RWPE2 (cell line): ENCODE data around the gene SPATC1L.

ENCODE experiments used
- ATAC-seq: fragments of 200-7000 bp; cut with Tn5 transposase; 3 replicates; pipeline ENCODE4 v1.9.1; 2021; ENCODE audit warnings: low read depth
- DNase-seq: peaks from one replicate; pipeline ENCODE4 v3.0.0-alpha.2; 2020; ENCODE audit warnings: low spot score
- H3K27ac ChIP-seq: fragments of 450-650 bp; 2 replicates; pipeline ENCODE4 v1.5.1; 2017; ENCODE audit warnings: mild to moderate bottlenecking; ENCODE audit not compliant: poor library complexity, severe bottlenecking
- H3K27me3 ChIP-seq: fragments of 250-450 bp; sonication (Bioruptor Pico); 2 replicates; pipeline ENCODE4 v1.5.1; 2021; ENCODE audit warnings: mild to moderate bottlenecking, moderate library complexity; ENCODE audit not compliant: insufficient read depth, poor library complexity, severe bottlenecking
- H3K36me3 ChIP-seq: fragments of 250-450 bp; sonication (Bioruptor Pico); 2 replicates; pipeline ENCODE4 v1.5.1; 2020; ENCODE audit warnings: low read depth, mild to moderate bottlenecking, moderate library complexity
- H3K4me1 ChIP-seq: fragments of 250-450 bp; sonication (Bioruptor Pico); 2 replicates; pipeline ENCODE4 v1.5.1; 2021; ENCODE audit warnings: mild to moderate bottlenecking, moderate library complexity; ENCODE audit not compliant: insufficient read depth, poor library complexity, severe bottlenecking
- H3K4me3 ChIP-seq: fragments of 250-450 bp; sonication (Bioruptor Pico); 2 replicates; pipeline ENCODE4 v1.5.1; 2021; ENCODE audit warnings: mild to moderate bottlenecking, moderate library complexity; ENCODE audit not compliant: severe bottlenecking
- H3K9me3 ChIP-seq: fragments of 250-450 bp; sonication (Bioruptor Pico); 2 replicates; pipeline ENCODE4 v1.5.1; 2021; ENCODE audit warnings: mild to moderate bottlenecking, moderate library complexity; ENCODE audit not compliant: severe bottlenecking
- TF ChIP-seq, protein P1 (sequence below): fragments of 450-650 bp; IDR thresholded peaks from one replicate; pipeline ENCODE4 v1.5.1; 2017; ENCODE audit warnings: mild to moderate bottlenecking, moderate library complexity; ENCODE audit not compliant: poor library complexity, severe bottlenecking

The SPATC1L gene

DNA sequence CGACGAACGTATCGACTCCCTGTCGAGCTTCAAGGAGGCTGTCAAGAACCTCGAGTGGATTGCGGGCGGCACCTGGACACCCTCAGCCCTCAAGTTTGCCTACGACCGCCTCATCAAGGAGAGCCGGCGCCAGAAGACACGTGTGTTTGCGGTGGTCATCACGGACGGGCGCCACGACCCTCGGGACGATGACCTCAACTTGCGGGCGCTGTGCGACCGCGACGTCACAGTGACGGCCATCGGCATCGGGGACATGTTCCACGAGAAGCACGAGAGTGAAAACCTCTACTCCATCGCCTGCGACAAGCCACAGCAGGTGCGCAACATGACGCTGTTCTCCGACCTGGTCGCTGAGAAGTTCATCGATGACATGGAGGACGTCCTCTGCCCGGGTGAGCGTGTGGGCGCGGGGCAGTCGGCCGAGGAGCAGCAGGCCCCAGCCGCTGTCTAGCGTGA, 58.4 kb downstream of the SPATC1L start:
- Histone ChIP-seq H3K27ac (no peak overlapping the region), H3K4me3 (no peak overlapping the region), H3K9me3 (no peaks in the 10 kb centered on the region), H3K4me1 (peaks cover 3% of the 10 kb centered on the region), H3K36me3 (no peaks in the 10 kb centered on the region), H3K27me3 (no peaks in the 10 kb centered on the region)
- ATAC-seq (no peak), DNase-seq (peak; percentile 66)
- TF ChIP-seq, protein P1, sequence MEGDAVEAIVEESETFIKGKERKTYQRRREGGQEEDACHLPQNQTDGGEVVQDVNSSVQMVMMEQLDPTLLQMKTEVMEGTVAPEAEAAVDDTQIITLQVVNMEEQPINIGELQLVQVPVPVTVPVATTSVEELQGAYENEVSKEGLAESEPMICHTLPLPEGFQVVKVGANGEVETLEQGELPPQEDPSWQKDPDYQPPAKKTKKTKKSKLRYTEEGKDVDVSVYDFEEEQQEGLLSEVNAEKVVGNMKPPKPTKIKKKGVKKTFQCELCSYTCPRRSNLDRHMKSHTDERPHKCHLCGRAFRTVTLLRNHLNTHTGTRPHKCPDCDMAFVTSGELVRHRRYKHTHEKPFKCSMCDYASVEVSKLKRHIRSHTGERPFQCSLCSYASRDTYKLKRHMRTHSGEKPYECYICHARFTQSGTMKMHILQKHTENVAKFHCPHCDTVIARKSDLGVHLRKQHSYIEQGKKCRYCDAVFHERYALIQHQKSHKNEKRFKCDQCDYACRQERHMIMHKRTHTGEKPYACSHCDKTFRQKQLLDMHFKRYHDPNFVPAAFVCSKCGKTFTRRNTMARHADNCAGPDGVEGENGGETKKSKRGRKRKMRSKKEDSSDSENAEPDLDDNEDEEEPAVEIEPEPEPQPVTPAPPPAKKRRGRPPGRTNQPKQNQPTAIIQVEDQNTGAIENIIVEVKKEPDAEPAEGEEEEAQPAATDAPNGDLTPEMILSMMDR, result no peak

DNA sequence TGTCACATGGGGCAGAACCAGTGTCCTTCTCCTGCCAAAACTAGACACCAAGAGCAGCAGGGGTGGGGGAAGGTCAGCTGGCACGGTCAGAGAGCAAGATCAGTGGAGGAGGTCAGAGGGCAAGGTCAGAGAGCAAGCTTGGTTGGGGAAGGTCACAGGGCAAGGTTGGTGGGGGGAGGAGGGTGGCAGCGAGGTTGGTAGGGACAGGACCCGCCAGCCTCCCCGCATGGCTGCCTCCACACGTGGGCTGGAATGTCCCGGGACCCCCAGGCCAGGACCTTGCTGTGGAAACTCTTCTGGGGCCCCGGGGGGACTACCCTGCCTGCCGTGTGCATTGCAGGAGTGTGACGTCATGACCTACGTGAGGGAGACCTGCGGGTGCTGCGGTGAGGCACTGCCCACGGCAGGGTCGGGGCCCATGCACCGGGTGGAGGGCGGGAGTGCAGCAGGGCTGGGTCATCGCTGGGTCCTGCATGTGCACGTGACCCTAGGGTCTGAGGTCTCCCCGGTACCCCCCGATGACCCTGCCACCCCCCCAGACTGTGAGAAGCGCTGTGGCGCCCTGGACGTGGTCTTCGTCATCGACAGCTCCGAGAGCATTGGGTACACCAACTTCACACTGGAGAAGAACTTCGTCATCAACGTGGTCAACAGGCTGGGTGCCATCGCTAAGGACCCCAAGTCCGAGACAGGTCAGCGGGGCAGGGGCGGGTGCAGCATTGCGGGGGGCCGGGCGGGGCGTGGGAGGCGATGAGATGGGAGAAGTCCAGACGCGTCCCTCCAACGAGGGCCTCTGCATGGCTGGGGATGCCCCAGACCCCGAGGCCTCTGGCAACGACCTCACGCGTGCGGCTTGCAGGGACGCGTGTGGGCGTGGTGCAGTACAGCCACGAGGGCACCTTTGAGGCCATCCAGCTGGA, 59.1 kb downstream of the SPATC1L start:
- TF ChIP-seq, protein P1, result no peak
- Histone ChIP-seq H3K27ac (no peak overlapping the region), H3K27me3 (no peaks in the 10 kb centered on the region), H3K4me1 (peaks cover 3% of the 10 kb centered on the region), H3K9me3 (no peaks in the 10 kb centered on the region), H3K36me3 (no peaks in the 10 kb centered on the region), H3K4me3 (no peak overlapping the region)
- DNase-seq (peak; percentile 56), ATAC-seq (no peak)

DNA sequence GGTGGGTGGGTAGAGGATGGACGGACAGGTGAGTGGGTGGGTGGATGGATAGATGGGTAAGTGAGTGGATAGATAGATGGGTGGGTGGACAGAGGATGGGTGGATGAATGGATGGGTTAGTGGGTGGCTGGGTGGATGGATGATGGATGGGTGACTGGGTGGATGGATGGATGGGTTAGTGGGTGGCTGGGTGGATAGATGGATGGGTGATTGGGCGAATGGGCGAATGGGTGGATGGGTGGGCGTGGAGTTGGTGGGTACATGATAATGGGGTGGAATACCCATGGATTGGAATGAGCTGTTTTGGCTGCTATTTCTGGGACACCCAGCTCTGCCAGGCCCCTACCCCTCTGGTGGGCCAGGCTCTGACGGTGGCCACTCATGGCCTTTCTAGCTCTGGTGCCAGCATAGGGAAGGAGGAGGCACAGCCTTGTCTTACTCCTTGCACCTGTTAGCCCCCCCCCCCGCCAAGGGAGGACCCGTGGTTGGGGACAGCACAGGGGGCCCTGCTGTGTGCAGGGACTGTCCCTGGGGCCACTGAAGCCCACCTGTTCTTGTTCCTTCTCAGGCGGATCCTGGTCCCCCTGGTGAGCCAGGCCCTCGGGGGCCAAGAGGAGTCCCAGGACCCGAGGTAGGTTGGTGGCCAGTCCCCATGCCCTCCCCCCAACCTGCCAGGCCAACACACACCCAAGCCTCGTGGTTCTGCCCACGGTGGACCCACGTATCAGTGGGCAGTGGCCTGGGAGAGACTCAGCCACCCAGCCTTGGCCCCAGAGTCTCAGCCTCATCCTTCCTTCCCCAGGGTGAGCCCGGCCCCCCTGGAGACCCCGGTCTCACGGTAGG, 60.0 kb downstream of the SPATC1L start:
- TF ChIP-seq, protein P1, result no peak
- H3K27ac ChIP-seq, result no peak overlapping the region
- ATAC-seq (no peak), DNase-seq (no peak)
- no peaks in the 10 kb centered on the region for H3K36me3 ChIP-seq
- no peaks in the 10 kb centered on the region for H3K27me3 ChIP-seq
- H3K9me3 ChIP-seq, result no peaks in the 10 kb centered on the region
- H3K4me3 ChIP-seq, result no peak overlapping the region
- peaks cover 3% of the 10 kb centered on the region for H3K4me1 ChIP-seq

DNA sequence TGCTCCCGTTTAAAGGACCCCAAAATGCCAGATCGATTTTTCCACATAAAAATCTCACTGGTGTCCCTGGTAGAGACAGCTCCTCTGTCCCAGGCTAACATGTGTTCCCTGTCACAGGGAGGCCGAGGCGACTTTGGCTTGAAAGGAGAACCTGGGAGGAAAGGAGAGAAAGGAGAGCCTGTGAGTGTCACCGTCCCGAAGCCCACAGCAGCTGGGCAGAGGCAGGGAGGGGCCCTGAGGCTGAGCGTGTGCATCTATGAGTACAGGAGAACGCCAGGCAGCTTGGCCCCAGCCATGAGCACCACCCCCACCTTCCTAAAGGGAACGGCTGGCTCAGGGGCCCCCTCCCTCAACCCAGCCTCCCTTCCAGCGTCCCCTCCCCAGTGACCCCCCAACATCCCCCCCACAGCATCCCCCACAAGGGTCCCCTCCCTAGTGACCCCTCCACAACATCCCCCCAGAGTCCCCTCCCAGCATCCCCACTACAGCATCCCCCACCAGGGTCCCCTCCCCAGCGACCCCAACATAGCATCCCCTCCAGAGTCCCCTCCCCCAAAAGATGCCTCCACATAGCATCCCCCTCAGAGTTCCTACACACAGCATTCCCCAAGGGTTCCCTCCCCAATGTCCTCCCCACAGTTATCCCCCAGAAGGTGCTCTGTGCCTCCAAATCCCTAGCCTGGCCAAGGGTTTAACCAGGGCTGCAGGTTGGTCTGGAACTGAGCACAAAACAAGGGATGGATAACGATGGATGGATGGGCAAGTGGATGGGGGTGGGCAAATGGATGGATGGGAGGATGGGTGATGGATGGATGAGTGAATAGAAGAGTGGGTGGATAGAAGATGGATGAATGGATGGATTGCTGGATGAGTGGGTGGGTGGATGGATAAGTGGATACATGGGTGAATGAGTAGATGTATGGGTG, 61.2 kb downstream of the SPATC1L start:
- DNase-seq (peak; percentile 42), ATAC-seq (no peak)
- no peaks in the 10 kb centered on the region for H3K9me3 ChIP-seq
- TF ChIP-seq, protein P1, result no peak
- peaks cover 3% of the 10 kb centered on the region for H3K4me1 ChIP-seq
- no peaks in the 10 kb centered on the region for H3K27me3 ChIP-seq
- no peaks in the 10 kb centered on the region for H3K36me3 ChIP-seq
- no peak overlapping the region for H3K4me3 ChIP-seq
- no peak overlapping the region for H3K27ac ChIP-seq
